ENCODE measurements around the gene PODXL. TPM values are rescaled to one million over a fixed set of nuclear protein-coding genes. Genes with fewer than 3 reads are reported as not detected.

The PODXL gene
- total RNA-seq, 1 experiment from 2014 or later, result 727 TPM

GRCh38 chr7:131586759-131587158, 30.3 kb upstream of the PODXL start:
- H3K18ac ChIP-seq (ENCODE audit: insufficient read length, low read depth, low read length), result no peak overlapping the region
- DNase-seq, result no peak
- no peak overlapping the region for H2AK5ac ChIP-seq (ENCODE audit: insufficient read length, low read length)
- no peak overlapping the region for H3K27ac ChIP-seq (ENCODE audit: insufficient read length, low read depth, low read length)
- Mint-ChIP-seq H3K4me3 (no peak overlapping the region), H3K27me3 (ENCODE audit: low read depth) (no peaks in the 10 kb centered on the region), H3K36me3 (ENCODE audit: insufficient read depth in 1 of 3, low read depth in 3 of 3) (no peaks in the 10 kb centered on the region), H3K4me1 (peaks cover 10 to 15% of the 10 kb centered on the region in 2 experiments), H3K27ac (no peak overlapping the region), H3K9me3 (no peaks in the 10 kb centered on the region)
- H3K9me3 ChIP-seq (ENCODE audit: control insufficient read depth, low read depth, low read length), result no peaks in the 10 kb centered on the region
- no peak overlapping the region for H3K4me2 ChIP-seq (ENCODE audit: insufficient read depth, insufficient read length, low read length)
- TF ChIP-seq CTCF (conservative IDR thresholded peaks at IDR 0.05), result no peak
- H4K91ac ChIP-seq (ENCODE audit: insufficient read length, low read depth, low read length), result no peak overlapping the region
- H4K5ac ChIP-seq (ENCODE audit: insufficient read length, low read depth, low read length), result no peak overlapping the region
- H3T11ph ChIP-seq (ENCODE audit: low read length), result no peak overlapping the region
- no CpG with 5 or more reads among the region's 3 CpGs for whole genome bisulfite sequencing (ENCODE audit: extremely low coverage, insufficient read length, low lambda C conversion rate)
- H2BK20ac ChIP-seq (ENCODE audit: low read depth, low read length, poor library complexity, severe bottlenecking), result no peak overlapping the region
- no peak overlapping the region for H3K23ac ChIP-seq (ENCODE audit: insufficient read length, low read depth, low read length)
- no peak overlapping the region for H2BK12ac ChIP-seq (ENCODE audit: insufficient read length, low read depth, low read length)
- no peak overlapping the region for H3K4ac ChIP-seq (ENCODE audit: low read depth, low read length)
- no peaks in the 10 kb centered on the region for H3K27me3 ChIP-seq (ENCODE audit: insufficient read depth, low read length)
- no peak overlapping the region for H2BK120ac ChIP-seq (ENCODE audit: low read depth, low read length, poor library complexity, severe bottlenecking)
- H4K8ac ChIP-seq (replicated peaks; ENCODE audit: insufficient read length, low read depth, low read length), result no peak overlapping the region
- no peaks in the 10 kb centered on the region for H3K4me1 ChIP-seq (ENCODE audit: insufficient read depth, low read length)
- H3K14ac ChIP-seq (ENCODE audit: insufficient read depth, low read length), result no peak overlapping the region
- no peak overlapping the region for H3K9ac ChIP-seq (ENCODE audit: extremely low read depth, insufficient read length, low read length)
- H2AFZ ChIP-seq (ENCODE audit: low read length), result no peak overlapping the region
- H4K20me1 ChIP-seq (ENCODE audit: control insufficient read depth, insufficient read depth, insufficient read length), result no peaks in the 10 kb centered on the region
- H3K79me2 ChIP-seq (ENCODE audit: insufficient read depth, low read length), result no peaks in the 10 kb centered on the region
- H2BK15ac ChIP-seq (ENCODE audit: low read depth, low read length), result no peak overlapping the region
- H2BK5ac ChIP-seq (ENCODE audit: insufficient read length, low read length), result no peak overlapping the region
- no peak overlapping the region for H3K56ac ChIP-seq (ENCODE audit: insufficient read length, low read depth, low read length)
- H3K23me2 ChIP-seq (ENCODE audit: insufficient read length, low read depth, low read length, poor library complexity, severe bottlenecking), result no peaks in the 10 kb centered on the region
- no peaks in the 10 kb centered on the region for H3K79me1 ChIP-seq (ENCODE audit: insufficient read depth, low read depth, low read length, poor library complexity, severe bottlenecking)
